ENCODE results near the gene GRIN1. TPM values are rescaled to one million over a fixed set of nuclear protein-coding genes. Genes with fewer than 3 reads are reported as not detected.

Gene GRIN1
- total RNA-seq, 1 donor from 2014 or later: 0.15 TPM

- intact Hi-C loops (cut with micrococcal nuclease): loop anchor here (1.0 to 2.0 kb wide), 2 partner anchors 11 to 39 kb away; partner anchors contain the start of gene TPRN
Measured at GRCh38 chr9:137189297-137190295, 50.6 kb downstream of the GRIN1 start.

- intact Hi-C loops (cut with micrococcal nuclease): no loop called here
Measured at GRCh38 chr9:137190315-137190856, 51.4 kb downstream of the GRIN1 start.

GRCh38 chr9:137191245-137191644, 52.3 kb downstream of the GRIN1 start:
- intact Hi-C loops (cut with micrococcal nuclease): no loop called here

GRCh38 chr9:137191691-137192447, 52.9 kb downstream of the GRIN1 start:
- intact Hi-C loops (cut with micrococcal nuclease): no loop called here

- intact Hi-C loops (cut with micrococcal nuclease): no loop called here
Measured at GRCh38 chr9:137192448-137192780, 53.5 kb downstream of the GRIN1 start.

GRCh38 chr9:137192859-137193258, 53.9 kb downstream of the GRIN1 start:
- intact Hi-C loops (cut with micrococcal nuclease): no loop called here

GRCh38 chr9:137193771-137194170, 54.8 kb downstream of the GRIN1 start:
- intact Hi-C loops (cut with micrococcal nuclease): no loop called here

- intact Hi-C loops (cut with micrococcal nuclease): no loop called here
Measured at GRCh38 chr9:137194388-137194787, 55.4 kb downstream of the GRIN1 start.

- intact Hi-C loops (cut with micrococcal nuclease): no loop called here
Measured at GRCh38 chr9:137194909-137195308, 56.0 kb downstream of the GRIN1 start.

GRCh38 chr9:137195525-137196220, 56.7 kb downstream of the GRIN1 start:
- intact Hi-C loops (cut with micrococcal nuclease): no loop called here

- intact Hi-C loops (cut with micrococcal nuclease): no loop called here
Measured at GRCh38 chr9:137198051-137198901, 59.3 kb downstream of the GRIN1 start.

GRCh38 chr9:137198902-137199283, 59.9 kb downstream of the GRIN1 start:
- intact Hi-C loops (cut with micrococcal nuclease): no loop called here

- intact Hi-C loops (cut with micrococcal nuclease): loop anchor here (1.0 to 2.0 kb wide), 7 partner anchors 10 to 351 kb away; partner anchors contain the start of genes MRPL41, NELFB, PNPLA7 and TUBB4B
Measured at GRCh38 chr9:137199411-137200121, 60.6 kb downstream of the GRIN1 start.

GRCh38 chr9:137200311-137201204, 61.6 kb downstream of the GRIN1 start, which contains the start of gene TPRN:
Gene TPRN, minus strand, starts transcription at chr9:137200741. Its CDS starts 30 bp downstream, at chr9:137200711.
- intact Hi-C loops (cut with micrococcal nuclease): loop anchor here (1.0 to 2.0 kb wide), 7 partner anchors 11 to 350 kb away; partner anchors contain the start of genes MRPL41, NELFB, PNPLA7 and TUBB4B

GRCh38 chr9:137201205-137201868, 62.4 kb downstream of the GRIN1 start:
- intact Hi-C loops (cut with micrococcal nuclease): loop anchor here (2.0 kb wide), 2 partner anchors 45 to 349 kb away; partner anchors contain the start of genes MRPL41 and PNPLA7

- intact Hi-C loops (cut with micrococcal nuclease): no loop called here
Measured at GRCh38 chr9:137202966-137203365, 64.0 kb downstream of the GRIN1 start.

GRCh38 chr9:137204731-137205125, 65.8 kb downstream of the GRIN1 start:
- intact Hi-C loops (cut with micrococcal nuclease): loop anchor here (1.0 kb wide), 4 partner anchors 16 to 117 kb away; partner anchors contain the start of genes ANAPC2, NELFB and SSNA1
